A549 (cell line): Measurements from ENCODE around the gene MPND.

Source experiments
- MAX ChIP-seq: IDR thresholded peaks from 2 replicates; pipeline ENCODE4 v1.6.1; 2012
- ZFP36 ChIP-seq: fragments of 450-650 bp; IDR thresholded peaks from 2 replicates; pipeline ENCODE4 v1.6.1; 2014; ENCODE audit warnings: borderline replicate concordance; ENCODE audit not compliant: partially characterized antibody
- TF ChIP-seq, protein P1 (sequence below): fragments of >200 bp; sonication (Bioruptor Twin); formaldehyde crosslinking; IDR thresholded peaks from 3 replicates; pipeline ENCODE4 v1.5.1; 2016
- TF ChIP-seq, protein P2 (sequence below): fragments of 250-450 bp; sonication (Bioruptor Pico); IDR thresholded peaks from 2 replicates; pipeline ENCODE4 v1.5.0; 2021; ENCODE audit warnings: mild to moderate bottlenecking, moderate library complexity, borderline replicate concordance

DNA sequence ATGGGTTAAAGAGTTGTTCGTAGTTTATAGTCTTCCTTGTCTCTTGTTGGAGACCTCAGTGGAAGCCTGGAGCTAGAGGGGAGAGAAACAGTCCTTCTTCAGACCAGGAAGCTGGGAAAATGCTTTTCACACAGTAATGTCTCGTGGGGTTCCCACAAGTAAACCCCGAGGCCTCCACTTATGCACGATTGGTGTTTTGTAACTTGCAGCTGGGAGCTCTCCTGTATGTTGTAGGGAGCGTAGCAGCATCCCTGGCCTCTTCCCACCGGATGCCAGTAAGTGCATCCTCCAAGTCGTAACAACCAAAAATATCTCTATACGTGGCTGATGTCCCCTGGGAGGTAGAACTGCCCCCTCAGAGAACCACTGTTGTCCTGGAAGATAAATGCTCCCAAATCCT, 62.6 kb downstream of the MPND start:
- TF ChIP-seq, protein P1, sequence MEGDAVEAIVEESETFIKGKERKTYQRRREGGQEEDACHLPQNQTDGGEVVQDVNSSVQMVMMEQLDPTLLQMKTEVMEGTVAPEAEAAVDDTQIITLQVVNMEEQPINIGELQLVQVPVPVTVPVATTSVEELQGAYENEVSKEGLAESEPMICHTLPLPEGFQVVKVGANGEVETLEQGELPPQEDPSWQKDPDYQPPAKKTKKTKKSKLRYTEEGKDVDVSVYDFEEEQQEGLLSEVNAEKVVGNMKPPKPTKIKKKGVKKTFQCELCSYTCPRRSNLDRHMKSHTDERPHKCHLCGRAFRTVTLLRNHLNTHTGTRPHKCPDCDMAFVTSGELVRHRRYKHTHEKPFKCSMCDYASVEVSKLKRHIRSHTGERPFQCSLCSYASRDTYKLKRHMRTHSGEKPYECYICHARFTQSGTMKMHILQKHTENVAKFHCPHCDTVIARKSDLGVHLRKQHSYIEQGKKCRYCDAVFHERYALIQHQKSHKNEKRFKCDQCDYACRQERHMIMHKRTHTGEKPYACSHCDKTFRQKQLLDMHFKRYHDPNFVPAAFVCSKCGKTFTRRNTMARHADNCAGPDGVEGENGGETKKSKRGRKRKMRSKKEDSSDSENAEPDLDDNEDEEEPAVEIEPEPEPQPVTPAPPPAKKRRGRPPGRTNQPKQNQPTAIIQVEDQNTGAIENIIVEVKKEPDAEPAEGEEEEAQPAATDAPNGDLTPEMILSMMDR = no peak
- TF ChIP-seq MAX (no peak), ZFP36 (no peak)
- TF ChIP-seq, protein P2, sequence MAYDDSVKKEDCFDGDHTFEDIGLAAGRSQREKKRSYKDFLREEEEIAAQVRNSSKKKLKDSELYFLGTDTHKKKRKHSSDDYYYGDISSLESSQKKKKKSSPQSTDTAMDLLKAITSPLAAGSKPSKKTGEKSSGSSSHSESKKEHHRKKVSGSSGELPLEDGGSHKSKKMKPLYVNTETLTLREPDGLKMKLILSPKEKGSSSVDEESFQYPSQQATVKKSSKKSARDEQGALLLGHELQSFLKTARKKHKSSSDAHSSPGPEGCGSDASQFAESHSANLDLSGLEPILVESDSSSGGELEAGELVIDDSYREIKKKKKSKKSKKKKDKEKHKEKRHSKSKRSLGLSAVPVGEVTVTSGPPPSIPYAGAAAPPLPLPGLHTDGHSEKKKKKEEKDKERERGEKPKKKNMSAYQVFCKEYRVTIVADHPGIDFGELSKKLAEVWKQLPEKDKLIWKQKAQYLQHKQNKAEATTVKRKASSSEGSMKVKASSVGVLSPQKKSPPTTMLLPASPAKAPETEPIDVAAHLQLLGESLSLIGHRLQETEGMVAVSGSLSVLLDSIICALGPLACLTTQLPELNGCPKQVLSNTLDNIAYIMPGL (CRISPR knock-in tag) = no peak
